ENCODE data around the gene FOXJ3. TPM values are rescaled to one million over a fixed set of nuclear protein-coding genes. Genes with fewer than 3 reads are reported as not detected.

Gene FOXJ3
- total and polyA plus RNA-seq, 9 donors = 18.7 to 59.0 (median 49.4) TPM

GRCh38 chr1:42162181-42162580 is 172.9 kb downstream of the FOXJ3 start:
- no peaks in the 10 kb centered on the region for H3K36me3 ChIP-seq
- TF ChIP-seq POLR2A (IDR thresholded peaks at IDR 0.05) (no peak), EP300 (IDR thresholded peaks at IDR 0.05) (no peak), CTCF (IDR thresholded peaks at IDR 0.05) (no peak)
- intact Hi-C loops (cut with DNase I) = no loop called here
- 75 to 85% (median 83%) methylated on average over 5 of the region's 5 CpGs for WGBS, 3 donors
- H3K9me3 ChIP-seq = no peaks in the 10 kb centered on the region
- no peak for DNase-seq
- no peak overlapping the region for H3K4me3 ChIP-seq
- no peaks in the 10 kb centered on the region for H3K27me3 ChIP-seq
- H3K27ac ChIP-seq = no peak overlapping the region
- H3K4me1 ChIP-seq (ENCODE audit: insufficient read depth) = no peaks in the 10 kb centered on the region

GRCh38 chr1:42158189-42158588 is 176.8 kb downstream of the FOXJ3 start:
- Histone ChIP-seq H3K4me3 (no peak overlapping the region), H3K27ac (no peak overlapping the region), H3K4me1 (ENCODE audit: insufficient read depth) (no peaks in the 10 kb centered on the region), H3K27me3 (no peaks in the 10 kb centered on the region), H3K9me3 (no peaks in the 10 kb centered on the region), H3K36me3 (no peaks in the 10 kb centered on the region)
- TF ChIP-seq POLR2A (IDR thresholded peaks at IDR 0.05) = no peak
- TF ChIP-seq CTCF (IDR thresholded peaks at IDR 0.05) = no peak
- no peak for TF ChIP-seq EP300 (IDR thresholded peaks at IDR 0.05)
- intact Hi-C loops (cut with DNase I) = no loop called here
- DNase-seq = no peak
- WGBS, 3 donors = 72 to 77% (median 72%) methylated on average over 2 of the region's 2 CpGs

GRCh38 chr1:42157667-42158066 is 177.4 kb downstream of the FOXJ3 start:
- H3K27ac ChIP-seq = no peak overlapping the region
- H3K36me3 ChIP-seq = no peaks in the 10 kb centered on the region
- no peaks in the 10 kb centered on the region for H3K27me3 ChIP-seq
- WGBS, 3 donors = 60 to 66% (median 63%) methylated on average over 7 of the region's 7 CpGs
- DNase-seq = no peak
- TF ChIP-seq CTCF (IDR thresholded peaks at IDR 0.05) (no peak), POLR2A (IDR thresholded peaks at IDR 0.05) (no peak)
- H3K4me1 ChIP-seq (ENCODE audit: insufficient read depth) = no peaks in the 10 kb centered on the region
- H3K4me3 ChIP-seq = no peak overlapping the region
- H3K9me3 ChIP-seq = no peaks in the 10 kb centered on the region
- intact Hi-C loops (cut with DNase I) = no loop called here

GRCh38 chr1:42155362-42155761 is 179.7 kb downstream of the FOXJ3 start:
- WGBS, 3 donors = 78 to 81% (median 80%) methylated on average over 12 of the region's 12 CpGs
- H3K9me3 ChIP-seq = no peaks in the 10 kb centered on the region
- TF ChIP-seq EP300 (IDR thresholded peaks at IDR 0.05) (no peak), POLR2A (IDR thresholded peaks at IDR 0.05) (no peak), CTCF (IDR thresholded peaks at IDR 0.05) (no peak)
- no peaks in the 10 kb centered on the region for H3K4me1 ChIP-seq (ENCODE audit: insufficient read depth)
- H3K27me3 ChIP-seq = no peaks in the 10 kb centered on the region
- no peak overlapping the region for H3K27ac ChIP-seq
- H3K4me3 ChIP-seq = no peak overlapping the region
- H3K36me3 ChIP-seq = no peaks in the 10 kb centered on the region
- no peak for DNase-seq
- intact Hi-C loops (cut with DNase I) = no loop called here

- TF ChIP-seq CTCF (IDR thresholded peaks at IDR 0.05) = no peak
- no peak for TF ChIP-seq POLR2A (IDR thresholded peaks at IDR 0.05)
- TF ChIP-seq EP300 (IDR thresholded peaks at IDR 0.05) = no peak
- Histone ChIP-seq H3K27me3 (no peaks in the 10 kb centered on the region), H3K9me3 (no peaks in the 10 kb centered on the region), H3K4me3 (no peak overlapping the region), H3K36me3 (no peaks in the 10 kb centered on the region), H3K27ac (no peak overlapping the region), H3K4me1 (ENCODE audit: insufficient read depth) (no peaks in the 10 kb centered on the region)
- no peak for DNase-seq
- intact Hi-C loops (cut with DNase I) = no loop called here
- WGBS, 3 donors = 73 to 77% (median 74%) methylated on average over 13 of the region's 13 CpGs
Measured at GRCh38 chr1:42154685-42155084, 180.3 kb downstream of the FOXJ3 start.
